Neuron (in vitro differentiated cells): ENCODE results near the gene ALKBH5.

Experiments used
- H2AFZ ChIP-seq: one replicate; pipeline ENCODE4 v1.6.1; 2013; ENCODE audit warnings: low read depth, mild to moderate bottlenecking, inconsistent platforms, low read length, moderate library complexity
- H3K27me3 ChIP-seq: one replicate; pipeline ENCODE4 v1.6.1; 2013; ENCODE audit warnings: low read length; ENCODE audit not compliant: insufficient read depth
- H3K36me3 ChIP-seq: one replicate; pipeline ENCODE4 v1.6.1; 2013; ENCODE audit warnings: low read length; ENCODE audit not compliant: insufficient read depth
- H3K4me1 ChIP-seq: one replicate; pipeline ENCODE4 v1.6.1; 2013; ENCODE audit warnings: low read length; ENCODE audit not compliant: insufficient read depth
- H3K4me3 ChIP-seq: 2 replicates; pipeline ENCODE4 v1.5.1; 2013; ENCODE audit warnings: mild to moderate bottlenecking, low read length, moderate library complexity
- H3K9me3 ChIP-seq: one replicate; pipeline ENCODE4 v1.6.1; 2013; ENCODE audit warnings: low read length

ALKBH5 gene

DNA sequence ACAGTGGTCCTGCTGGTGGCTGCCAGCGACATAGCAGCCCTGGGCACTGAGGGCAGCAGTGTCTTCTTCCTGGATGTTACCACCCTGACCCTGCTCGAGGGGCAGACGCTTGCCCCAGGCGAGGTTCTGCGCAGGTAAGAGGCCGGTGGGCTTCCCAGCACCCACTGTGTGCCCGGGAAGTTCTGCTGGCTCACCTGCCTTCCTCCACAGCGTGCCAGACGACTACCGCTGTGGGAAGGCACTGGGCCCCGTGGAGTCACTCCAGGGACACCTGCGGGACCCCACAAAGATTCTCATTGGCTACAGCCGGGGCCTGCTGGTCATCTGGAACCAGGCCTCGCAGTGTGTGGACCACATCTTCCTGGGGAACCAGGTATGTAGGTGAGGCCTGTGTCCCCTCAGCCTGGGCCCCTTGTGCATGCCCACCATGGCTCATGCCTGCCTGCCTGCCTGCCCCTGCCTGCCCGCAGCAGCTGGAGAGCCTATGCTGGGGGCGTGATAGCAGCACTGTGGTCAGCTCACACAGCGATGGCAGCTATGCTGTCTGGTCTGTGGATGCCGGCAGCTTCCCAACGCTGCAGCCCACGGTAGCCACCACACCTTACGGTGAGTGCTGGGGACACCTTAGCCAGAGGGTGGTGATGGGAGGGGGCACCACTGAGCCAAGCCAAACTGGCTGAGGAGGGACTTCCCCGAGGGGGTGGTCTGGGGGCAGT lies 50.3 kb downstream of the ALKBH5 start:
- H3K4me3 ChIP-seq, result no peak overlapping the region
- no peaks in the 10 kb centered on the region for H3K27me3 ChIP-seq
- peaks cover 32% of the 10 kb centered on the region for H3K4me1 ChIP-seq
- peaks cover 61% of the 10 kb centered on the region for H3K36me3 ChIP-seq
- no peak overlapping the region for H2AFZ ChIP-seq
- H3K9me3 ChIP-seq, result no peaks in the 10 kb centered on the region

DNA sequence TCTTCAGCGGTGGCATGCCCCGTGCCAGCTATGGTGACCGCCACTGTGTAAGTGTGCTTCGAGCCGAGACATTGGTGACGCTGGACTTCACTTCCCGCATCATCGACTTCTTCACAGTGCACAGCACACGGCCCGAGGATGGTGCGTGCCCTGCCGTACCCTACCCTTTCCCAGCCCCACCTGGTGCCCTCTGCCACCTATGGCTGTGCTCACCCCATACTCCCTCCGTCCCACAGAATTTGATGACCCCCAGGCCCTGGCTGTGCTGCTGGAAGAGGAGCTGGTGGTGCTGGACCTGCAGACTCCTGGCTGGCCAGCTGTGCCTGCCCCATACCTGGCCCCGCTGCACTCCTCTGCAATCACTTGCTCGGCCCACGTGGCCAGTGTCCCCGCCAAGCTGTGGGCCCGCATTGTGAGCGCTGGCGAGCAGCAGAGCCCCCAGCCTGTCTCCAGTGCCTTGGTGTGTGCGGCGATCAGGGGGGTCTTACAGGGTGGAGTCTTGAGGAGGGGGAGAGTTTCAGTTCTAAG lies 51.3 kb downstream of the ALKBH5 start:
- Histone ChIP-seq H3K4me3 (no peak overlapping the region), H3K36me3 (peaks cover 71% of the 10 kb centered on the region), H3K27me3 (no peaks in the 10 kb centered on the region), H3K9me3 (no peaks in the 10 kb centered on the region), H2AFZ (no peak overlapping the region), H3K4me1 (peaks cover 23% of the 10 kb centered on the region)

DNA sequence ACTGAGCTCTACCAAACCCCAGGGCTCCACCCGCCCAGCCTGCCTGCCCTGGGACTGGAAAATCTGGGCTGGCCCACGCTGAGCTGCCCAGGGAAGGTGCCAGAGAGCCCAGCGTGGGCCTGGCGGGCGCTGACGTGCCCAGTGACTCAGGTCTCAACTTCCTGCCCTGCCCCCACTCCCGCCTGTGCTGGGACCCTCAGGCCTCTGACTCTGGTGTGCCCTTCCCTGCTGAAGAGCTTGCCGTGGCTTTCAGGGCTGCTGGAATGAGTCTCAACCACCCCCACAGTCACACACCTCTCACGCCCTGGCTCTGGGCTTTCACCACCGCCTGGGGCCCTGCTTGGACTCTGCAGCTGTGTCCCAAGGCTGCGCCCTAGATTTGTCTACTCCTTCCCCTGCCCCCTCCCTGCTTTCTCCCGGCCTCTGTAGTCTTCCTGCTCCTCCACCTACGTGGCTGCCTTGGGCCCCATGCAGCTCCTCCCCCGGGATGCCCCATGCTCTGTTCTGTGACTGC lies 52.2 kb downstream of the ALKBH5 start:
- Histone ChIP-seq H3K9me3 (no peaks in the 10 kb centered on the region), H2AFZ (no peak overlapping the region), H3K36me3 (peaks cover 79% of the 10 kb centered on the region), H3K4me1 (peaks cover 14% of the 10 kb centered on the region), H3K27me3 (no peaks in the 10 kb centered on the region), H3K4me3 (no peak overlapping the region)

DNA sequence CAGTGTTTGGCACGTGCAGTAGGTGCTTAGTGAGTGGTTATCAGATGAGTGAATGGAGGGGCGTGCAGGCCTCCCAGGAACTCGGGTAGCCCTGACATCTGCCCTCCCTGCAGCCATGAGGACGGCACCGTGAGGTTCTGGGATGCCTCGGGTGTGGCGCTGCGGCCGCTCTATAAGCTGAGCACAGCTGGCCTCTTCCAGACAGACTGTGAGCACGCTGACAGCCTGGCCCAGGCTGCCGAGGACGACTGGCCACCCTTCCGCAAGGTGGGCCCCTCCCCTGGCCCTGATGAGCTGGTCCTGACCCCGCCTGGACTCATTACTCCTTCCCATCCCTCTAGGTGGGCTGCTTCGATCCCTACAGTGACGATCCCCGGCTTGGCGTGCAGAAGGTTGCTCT lies 52.9 kb downstream of the ALKBH5 start:
- Histone ChIP-seq H3K36me3 (peaks cover 86% of the 10 kb centered on the region), H3K9me3 (no peaks in the 10 kb centered on the region), H3K4me3 (no peak overlapping the region), H2AFZ (no peak overlapping the region), H3K27me3 (no peaks in the 10 kb centered on the region), H3K4me1 (peaks cover 7% of the 10 kb centered on the region)

DNA sequence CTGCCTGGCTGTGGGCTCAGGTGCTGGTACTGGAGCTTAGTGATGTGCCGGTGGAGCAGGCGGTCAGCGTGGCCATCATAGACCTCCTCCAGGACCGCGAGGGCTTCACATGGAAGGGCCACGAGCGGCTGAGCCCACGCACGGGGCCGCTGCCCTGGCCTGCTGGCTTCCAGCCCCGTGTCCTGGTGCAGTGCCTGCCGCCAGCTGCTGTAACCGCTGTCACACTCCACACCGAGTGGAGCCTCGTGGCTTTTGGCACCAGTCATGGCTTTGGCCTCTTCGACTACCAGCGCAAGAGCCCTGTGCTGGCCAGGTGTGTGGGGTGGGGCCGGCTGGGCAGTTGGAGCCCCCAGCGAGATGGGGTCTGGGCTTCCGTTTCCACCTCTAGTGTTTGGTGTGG lies 53.8 kb downstream of the ALKBH5 start:
- Histone ChIP-seq H3K36me3 (peaks cover 94% of the 10 kb centered on the region), H3K27me3 (no peaks in the 10 kb centered on the region), H3K4me3 (no peak overlapping the region), H3K4me1 (no peaks in the 10 kb centered on the region), H3K9me3 (no peaks in the 10 kb centered on the region), H2AFZ (no peak overlapping the region)

DNA sequence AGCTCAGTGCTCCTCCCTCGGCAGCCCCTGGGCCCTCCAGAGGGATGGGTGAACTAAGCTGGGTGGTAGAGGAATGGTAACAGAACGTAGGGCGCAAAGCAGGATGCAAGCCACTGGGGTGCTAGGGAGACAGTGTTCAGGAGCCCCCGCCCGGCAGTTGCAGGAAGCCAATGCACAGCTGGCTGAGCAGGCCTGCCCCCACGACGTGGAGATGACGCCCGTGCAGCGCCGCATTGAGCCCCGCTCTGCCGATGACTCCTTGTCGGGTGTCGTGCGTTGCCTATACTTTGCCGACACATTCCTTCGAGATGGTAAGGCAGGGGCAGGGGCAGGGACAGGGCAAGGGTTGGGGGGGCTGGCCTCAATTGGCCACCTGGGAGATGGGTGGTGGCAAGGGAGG lies 54.7 kb downstream of the ALKBH5 start:
- Histone ChIP-seq H2AFZ (no peak overlapping the region), H3K27me3 (no peaks in the 10 kb centered on the region), H3K4me3 (no peak overlapping the region), H3K4me1 (no peaks in the 10 kb centered on the region), H3K9me3 (no peaks in the 10 kb centered on the region), H3K36me3 (peaks cover 92% of the 10 kb centered on the region)

DNA sequence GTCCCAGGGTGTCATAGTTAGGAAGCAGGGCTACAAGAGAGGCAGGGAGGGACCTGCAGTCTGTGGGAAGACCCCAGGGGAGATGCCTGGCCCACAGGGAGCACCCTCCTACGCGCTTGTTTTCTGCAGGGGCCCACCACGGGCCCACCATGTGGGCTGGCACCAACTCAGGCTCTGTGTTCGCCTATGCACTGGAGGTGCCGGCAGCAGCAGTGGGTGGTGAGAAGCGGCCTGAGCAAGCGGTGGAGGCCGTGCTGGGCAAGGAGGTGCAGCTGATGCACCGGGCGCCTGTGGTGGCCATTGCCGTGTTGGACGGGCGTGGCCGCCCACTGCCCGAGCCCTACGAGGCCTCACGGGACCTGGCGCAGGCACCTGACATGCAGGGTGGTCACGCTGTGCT lies 56.8 kb downstream of the ALKBH5 start:
- Histone ChIP-seq H3K9me3 (no peaks in the 10 kb centered on the region), H3K4me1 (no peaks in the 10 kb centered on the region), H3K36me3 (peaks cover 88% of the 10 kb centered on the region), H2AFZ (no peak overlapping the region), H3K27me3 (no peaks in the 10 kb centered on the region), H3K4me3 (no peak overlapping the region)

DNA sequence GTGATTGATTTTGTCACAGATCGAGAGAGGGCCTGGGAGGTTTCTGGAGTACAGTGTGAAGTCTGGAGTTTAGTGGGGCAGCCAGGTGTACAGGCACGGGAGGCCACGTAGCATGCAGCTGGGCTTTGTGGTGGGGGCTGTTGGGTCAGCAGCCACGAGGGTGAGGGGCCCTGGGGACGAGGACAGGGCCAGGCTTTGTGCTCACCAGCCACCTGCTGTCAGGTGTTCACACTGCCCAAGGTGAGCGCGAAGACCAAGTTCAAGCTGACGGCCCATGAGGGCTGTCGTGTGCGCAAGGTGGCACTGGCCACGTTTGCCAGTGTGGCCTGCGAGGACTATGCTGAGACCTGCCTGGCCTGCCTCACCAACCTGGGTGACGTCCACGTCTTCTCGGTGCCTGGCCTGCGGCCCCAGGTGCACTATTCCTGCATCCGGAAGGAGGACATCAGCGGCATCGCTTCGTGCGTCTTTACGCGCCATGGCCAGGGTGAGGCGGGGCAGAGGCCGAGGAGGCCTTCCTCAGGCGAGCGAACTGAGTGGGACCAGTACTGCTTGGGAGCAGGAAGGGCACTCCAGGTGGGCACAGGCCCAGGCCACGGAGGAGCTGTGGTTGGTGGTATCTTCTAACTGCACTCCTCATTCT lies 57.7 kb downstream of the ALKBH5 start:
- H3K4me1 ChIP-seq, result no peaks in the 10 kb centered on the region
- H3K36me3 ChIP-seq, result peaks cover 88% of the 10 kb centered on the region
- no peak overlapping the region for H2AFZ ChIP-seq
- H3K9me3 ChIP-seq, result no peaks in the 10 kb centered on the region
- H3K27me3 ChIP-seq, result no peaks in the 10 kb centered on the region
- H3K4me3 ChIP-seq, result no peak overlapping the region

DNA sequence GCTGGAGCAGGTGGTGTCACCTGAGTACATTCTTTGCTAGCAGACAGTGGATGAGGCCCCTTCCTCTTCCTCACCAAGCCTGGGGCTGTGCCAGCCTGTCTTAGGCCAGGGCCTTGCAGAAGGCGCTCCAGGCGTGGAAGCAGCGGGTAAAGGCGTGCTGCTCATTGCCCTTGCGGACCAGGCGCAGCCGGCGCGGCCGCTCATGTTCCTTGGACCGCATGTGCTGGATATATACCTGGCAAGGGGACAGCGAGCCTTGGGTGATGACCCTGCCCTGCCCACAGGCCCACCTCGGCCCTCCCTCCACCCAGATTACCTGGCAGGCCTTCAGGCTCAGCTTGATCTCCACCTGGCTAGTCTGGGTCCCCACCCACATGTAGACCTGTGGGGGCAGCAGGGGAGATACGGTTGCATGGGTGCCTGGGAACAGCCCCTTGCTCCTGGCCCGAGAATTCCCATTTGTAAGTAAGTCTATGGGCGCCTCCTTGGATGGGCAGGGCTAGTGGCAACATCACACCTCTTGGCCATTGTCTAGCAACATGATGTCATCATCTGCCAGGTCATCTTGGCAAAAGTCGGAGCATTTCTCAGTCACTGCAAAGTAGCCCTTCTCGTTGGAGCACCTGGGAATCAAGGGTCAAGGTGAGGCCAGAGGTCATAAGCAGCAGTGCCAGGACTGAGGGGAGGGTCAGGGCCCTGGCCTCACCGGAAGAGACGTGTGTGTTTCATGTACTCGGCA lies 61.6 kb downstream of the ALKBH5 start:
- Histone ChIP-seq H3K4me3 (no peak overlapping the region), H3K27me3 (no peaks in the 10 kb centered on the region), H3K4me1 (no peaks in the 10 kb centered on the region), H3K36me3 (peaks cover 79% of the 10 kb centered on the region), H2AFZ (no peak overlapping the region), H3K9me3 (no peaks in the 10 kb centered on the region)

DNA sequence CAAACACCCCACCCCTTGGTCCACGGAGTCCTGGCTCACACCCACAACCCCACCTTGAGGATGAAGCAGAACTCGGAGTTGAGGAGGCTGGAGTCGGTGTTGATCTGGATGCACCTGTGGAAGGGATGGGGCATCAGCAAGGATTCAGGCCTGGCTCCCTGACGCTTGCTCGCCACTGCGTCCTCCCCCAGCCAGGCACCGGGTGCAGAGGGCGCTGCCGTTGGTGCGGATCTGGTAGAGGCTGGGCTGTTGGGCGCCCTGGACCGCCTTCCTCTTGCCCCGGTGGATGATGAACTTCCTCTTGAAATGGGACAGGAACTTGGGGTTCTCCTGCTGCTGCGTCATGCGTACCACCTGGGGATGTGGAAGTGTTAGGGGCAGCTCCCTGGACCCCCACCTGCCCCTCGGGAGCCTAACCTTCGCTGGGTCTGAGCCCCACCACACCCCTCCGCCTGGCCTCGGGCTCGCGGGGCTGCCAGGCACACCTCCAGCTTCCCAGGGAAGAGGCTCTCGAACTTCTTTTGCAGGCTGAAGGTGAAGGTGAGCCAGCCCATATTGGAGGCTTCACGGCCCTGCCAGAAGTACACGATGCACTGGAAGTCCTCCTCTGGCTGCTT lies 62.6 kb downstream of the ALKBH5 start:
- H2AFZ ChIP-seq, result no peak overlapping the region
- no peak overlapping the region for H3K4me3 ChIP-seq
- no peaks in the 10 kb centered on the region for H3K9me3 ChIP-seq
- H3K4me1 ChIP-seq, result no peaks in the 10 kb centered on the region
- H3K36me3 ChIP-seq, result peaks cover 79% of the 10 kb centered on the region
- H3K27me3 ChIP-seq, result no peaks in the 10 kb centered on the region

DNA sequence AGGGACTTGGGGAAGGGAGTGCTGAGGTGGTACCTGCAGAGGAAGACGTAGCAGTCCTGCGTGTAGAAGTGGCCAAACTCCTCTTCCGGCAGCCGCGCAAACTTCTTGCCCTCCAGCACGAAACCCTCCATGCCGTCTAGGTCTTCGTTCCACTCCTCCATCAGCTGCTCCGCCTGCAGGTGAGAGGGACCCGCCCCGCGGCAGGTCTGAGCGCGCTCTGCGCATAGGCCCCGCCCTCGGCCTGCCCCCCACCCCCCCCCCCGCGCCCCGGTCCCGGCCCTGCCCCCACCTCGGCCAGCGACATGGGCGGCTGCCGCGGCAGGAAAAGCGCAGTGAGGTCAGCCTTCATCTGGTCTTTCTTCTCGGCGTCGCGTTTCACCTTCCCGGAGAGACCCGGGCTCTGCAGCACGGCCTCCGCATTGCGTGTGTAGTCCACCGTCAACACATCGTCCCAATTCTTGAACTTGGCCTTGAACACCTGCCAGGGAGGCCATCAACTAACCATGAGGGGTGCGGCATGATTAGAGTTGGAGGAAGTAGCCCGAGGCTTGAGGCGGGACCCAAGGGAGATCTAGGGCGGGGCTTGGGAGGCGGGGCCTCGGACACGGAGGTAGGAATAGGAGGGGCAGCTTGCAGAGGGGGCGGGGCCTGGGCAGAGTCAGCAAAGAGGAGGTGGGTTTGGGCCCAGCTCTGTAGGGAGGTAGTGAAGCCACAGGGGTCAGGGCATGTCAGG lies 63.4 kb downstream of the ALKBH5 start:
- peaks cover 79% of the 10 kb centered on the region for H3K36me3 ChIP-seq
- H3K4me1 ChIP-seq, result no peaks in the 10 kb centered on the region
- H3K4me3 ChIP-seq, result no peak overlapping the region
- H3K27me3 ChIP-seq, result no peaks in the 10 kb centered on the region
- H3K9me3 ChIP-seq, result no peaks in the 10 kb centered on the region
- H2AFZ ChIP-seq, result no peak overlapping the region

DNA sequence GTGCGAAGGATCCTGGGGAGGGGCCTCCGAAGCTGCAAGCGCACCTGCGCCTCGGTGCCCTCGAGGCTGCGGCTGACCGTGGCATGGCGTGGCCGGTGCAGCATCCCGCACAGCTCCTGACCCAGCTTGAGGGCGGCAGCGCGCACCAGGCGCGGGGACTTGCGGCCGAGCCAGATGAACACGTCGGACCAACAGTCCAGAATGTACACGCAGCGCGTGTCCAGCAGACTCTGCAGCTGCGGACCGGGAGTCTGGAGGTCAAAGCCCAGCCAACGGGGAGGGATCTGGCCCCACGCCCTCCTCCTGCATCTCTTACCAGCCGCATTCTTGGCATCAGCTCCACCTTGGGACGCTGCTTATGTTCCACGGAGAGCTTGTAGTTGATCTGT lies 64.0 kb downstream of the ALKBH5 start:
- H3K27me3 ChIP-seq, result no peaks in the 10 kb centered on the region
- no peak overlapping the region for H3K4me3 ChIP-seq
- no peak overlapping the region for H2AFZ ChIP-seq
- peaks cover 79% of the 10 kb centered on the region for H3K36me3 ChIP-seq
- no peaks in the 10 kb centered on the region for H3K9me3 ChIP-seq
- H3K4me1 ChIP-seq, result no peaks in the 10 kb centered on the region
